PC-9 (cell line): ENCODE results near the gene ATP8B3. TPM values are rescaled to one million over a fixed set of nuclear protein-coding genes. Genes with fewer than 3 reads are reported as not detected.

ENCODE experiments used
- BruUV-seq: library from RNA; stranded (reverse); fragments of 400-500 nt; replicated peaks from 2 replicates; lab custom pipeline; 2021; lab: Mats Ljungman, UMichigan
- CTCF ChIA-PET: fragments of 300-600 bp; sonication (Branson Sonifier 250); formaldehyde crosslinking; loops from one replicate; lab custom pipeline; 2022; ENCODE audit warnings: antibody characterized with exemption; lab: Charles Lee
- POLR2A ChIA-PET: fragments of 300-600 bp; sonication (Branson Sonifier 250); formaldehyde crosslinking; loops from one replicate; lab custom pipeline; 2022; ENCODE audit warnings: antibody characterized with exemption; ENCODE audit not compliant: unreplicated experiment; lab: Charles Lee
- DNase-seq, 2 experiments: peaks; one replicate each; pipeline versions ENCODE4 v3.0.0 to v3.0.0-alpha.2; 2015 to 2022; ENCODE audit warnings: mixed read lengths in 1 of 2
- H2AFZ ChIP-seq: fragments of 200-600 bp; sonication (generic); 2 replicates; pipeline ENCODE4 v1.8.1; 2017; ENCODE audit warnings: antibody characterized with exemption
- H3F3A ChIP-seq: fragments of 200-600 bp; sonication (generic); 2 replicates; pipeline ENCODE4 v1.8.1; 2017; ENCODE audit warnings: antibody characterized with exemption, mild to moderate bottlenecking, low read depth; ENCODE audit not compliant: insufficient read depth
- H3K27ac ChIP-seq: fragments of 200-600 bp; sonication (generic); 2 replicates; pipeline ENCODE4 v1.6.1; 2016; ENCODE audit warnings: mixed run types
- H3K27me3 ChIP-seq: fragments of 200-600 bp; sonication (generic); 2 replicates; pipeline ENCODE4 v1.6.1; 2016; ENCODE audit warnings: low read depth, mixed run types; ENCODE audit not compliant: insufficient read depth
- H3K36me3 ChIP-seq: fragments of 200-600 bp; sonication (generic); 2 replicates; pipeline ENCODE4 v1.6.1; 2016; ENCODE audit warnings: low read depth, mixed run types
- H3K4me1 ChIP-seq: fragments of 200-600 bp; sonication (generic); replicated peaks from 2 replicates; pipeline ENCODE4 v1.6.1; 2016; ENCODE audit warnings: mixed run types; ENCODE audit not compliant: insufficient read depth
- H3K4me2 ChIP-seq: fragments of 200-600 bp; sonication (generic); 2 replicates; pipeline ENCODE4 v1.6.1; 2017; ENCODE audit warnings: mixed run types
- H3K4me3 ChIP-seq: fragments of 200-600 bp; sonication (generic); 2 replicates; pipeline ENCODE4 v1.6.1; 2016; ENCODE audit warnings: mixed run types
- H3K79me2 ChIP-seq: fragments of 200-600 bp; sonication (generic); 2 replicates; pipeline ENCODE4 v1.6.1; 2017; ENCODE audit warnings: low read depth, mixed run types
- H3K9me2 ChIP-seq: fragments of 200-600 bp; sonication (generic); 2 replicates; pipeline ENCODE4 v1.8.1; 2017; ENCODE audit warnings: mild to moderate bottlenecking; ENCODE audit not compliant: insufficient read depth
- H3K9me3 ChIP-seq: fragments of 200-600 bp; sonication (generic); 2 replicates; pipeline ENCODE4 v1.8.1; 2016; ENCODE audit warnings: low read depth; ENCODE audit not compliant: insufficient read depth
- H4K20me1 ChIP-seq: fragments of 200-600 bp; sonication (generic); 2 replicates; pipeline ENCODE4 v1.8.1; 2017; ENCODE audit not compliant: insufficient read depth
- CTCF ChIP-seq: fragments of 200-600 bp; sonication (generic); conservative IDR thresholded peaks from 2 replicates; pipeline ENCODE4 v1.6.1; 2017; ENCODE audit warnings: mixed run types, antibody characterized with exemption, mild to moderate bottlenecking, moderate library complexity
- EZH2 ChIP-seq: fragments of 200-600 bp; sonication (generic); IDR thresholded peaks from 2 replicates; pipeline ENCODE4 v1.8.0; 2017; ENCODE audit warnings: antibody characterized with exemption, low read depth
- intact Hi-C: fragments of 100-400 bp; cut with micrococcal nuclease; formaldehyde crosslinking; loops from one replicate; pipeline ENCODE4 v1.10.0; 2022; ENCODE audit not compliant: unreplicated experiment
- total RNA-seq: library from RNA; stranded (reverse); gene quantifications from 2 replicates; pipeline ENCODE4 v1.2.3, GENCODE V29; 2021

The ATP8B3 gene
- total RNA-seq, 1 experiment from 2014 or later = 8.3 TPM

GRCh38 chr19:1852581-1853128 is 40.6 kb upstream of the ATP8B3 start:
- CTCF ChIA-PET = interaction anchor here (0.6 kb wide), 1 partner anchor 183 kb away, joined by 3 read pairs; no protein-coding TSS in a partner anchor
- peaks cover 41% of the 10 kb centered on the region for H3K79me2 ChIP-seq
- peaks cover 22% of the 10 kb centered on the region; the same call in 1 of the 2 replicates for H3F3A ChIP-seq
- no peaks in the 10 kb centered on the region for H3K9me2 ChIP-seq
- DNase-seq = no peak
- no peak overlapping the region for H2AFZ ChIP-seq
- no peak overlapping the region for H3K4me2 ChIP-seq
- H3K27ac ChIP-seq = no peak overlapping the region
- peaks cover 17% of the 10 kb centered on the region for H4K20me1 ChIP-seq
- BruUV-seq = no TSS peak
- POLR2A ChIA-PET = no interaction called here
- no peaks in the 10 kb centered on the region for H3K36me3 ChIP-seq
- no peak overlapping the region for H3K4me3 ChIP-seq
- H3K4me1 ChIP-seq = peaks cover 11% of the 10 kb centered on the region; the same call in 1 of the 2 replicates
- H3K9me3 ChIP-seq = no peaks in the 10 kb centered on the region
- H3K27me3 ChIP-seq = no peaks in the 10 kb centered on the region
- intact Hi-C loops = no loop called here
- no peak for TF ChIP-seq EZH2
- TF ChIP-seq CTCF = no peak

- H4K20me1 ChIP-seq = peaks cover 21% of the 10 kb centered on the region
Measured at GRCh38 chr19:1851654-1852580, 39.8 kb upstream of the ATP8B3 start.

More at GRCh38 chr19:1851654-1852580, 39.8 kb upstream of the ATP8B3 start:
- peaks cover 43% of the 10 kb centered on the region for H3K79me2 ChIP-seq
- H3K4me1 ChIP-seq = peaks cover 12% of the 10 kb centered on the region; the same call in 1 of the 2 replicates
- peaks cover 22% of the 10 kb centered on the region; the same call in 1 of the 2 replicates for H3F3A ChIP-seq
- H3K4me2 ChIP-seq = no peak overlapping the region
- no peak for TF ChIP-seq CTCF
- no peak for TF ChIP-seq EZH2
- H3K27ac ChIP-seq = no peak overlapping the region
- BruUV-seq = no TSS peak
- no peaks in the 10 kb centered on the region for H3K9me2 ChIP-seq
- intact Hi-C loops = no loop called here
- no peak overlapping the region for H3K4me3 ChIP-seq
- no peak overlapping the region for H2AFZ ChIP-seq
- H3K36me3 ChIP-seq = no peaks in the 10 kb centered on the region
- no peaks in the 10 kb centered on the region for H3K9me3 ChIP-seq
- CTCF ChIA-PET = no interaction called here
- H3K27me3 ChIP-seq = no peaks in the 10 kb centered on the region
- no peak for DNase-seq
- POLR2A ChIA-PET = no interaction called here
